Mucosa of descending colon (tissue), 3 donors: ENCODE data around the gene SPDYE2. TPM values are rescaled to one million over a fixed set of nuclear protein-coding genes. Genes with fewer than 3 reads are reported as not detected.
"Not testable (repeated sequence)": the region's sequence is repeated elsewhere in the genome, so short reads cannot be mapped to it uniquely, and the experiment has no call there.

ENCODE experiments used
- ATAC-seq: fragments of 200-7000 bp; cut with Tn5 transposase; one replicate; pipeline ENCODE4 v1.9.1; 2020; ENCODE audit warnings: mild to moderate bottlenecking, moderate library complexity
- DNase-seq, 3 donors: peaks; one replicate each; pipeline ENCODE4 v3.0.0-alpha.2; 2020
- H3K36me3 ChIP-seq: fragments of 200-600 bp; one replicate; pipeline ENCODE4 v1.8.0; 2021; ENCODE audit warnings: low read depth, mild to moderate bottlenecking
- H3K4me1 ChIP-seq: fragments of 200-600 bp; one replicate; pipeline ENCODE4 v1.8.0; 2021; ENCODE audit warnings: low read depth, mild to moderate bottlenecking
- H3K4me3 ChIP-seq: fragments of 200-600 bp; one replicate; pipeline ENCODE4 v1.8.0; 2021; ENCODE audit warnings: mild to moderate bottlenecking
- H3K9me3 ChIP-seq: fragments of 200-600 bp; one replicate; pipeline ENCODE4 v1.8.0; 2021; ENCODE audit warnings: mild to moderate bottlenecking
- intact Hi-C, 2 donors: fragments of 100-400 bp; cut with DNase I in 1 of 2; cut with micrococcal nuclease in 1 of 2; formaldehyde crosslinking; loops; one replicate each; pipeline versions ENCODE4 v1.11.0 to v1.11.1; 2022; cut with DNase I, micrococcal nuclease
- total RNA-seq, 3 donors: library from RNA; stranded (reverse); fragmentation: NEBNext Ultra II Directional in 2 of 3; extraction: Animal tissue kit (Norgen Biotek cat#: 25700) in 2 of 3; gene quantifications; one replicate each; pipeline versions ENCODE4 v1.2.1 to v1.2.4, GENCODE V29; 2021 to 2023
- donor health status: DM: no; HTN: no; CAD: no; lungs with moderate emphysema.
- donor health status: DM: no; HTN: no; CAD: no.
- donor health status: DM: no; HTN: yes; CAD: no.

Gene SPDYE2
- total RNA-seq, 3 donors from 2014 or later = not detected

GRCh38 chr7:102602317-102602716 is 51.3 kb downstream of the SPDYE2 start:
- intact Hi-C loops, H3K9me3 ChIP-seq, H3K36me3 ChIP-seq, ATAC-seq, H3K4me3 ChIP-seq, DNase-seq, H3K4me1 ChIP-seq: not testable (repeated sequence)

- peak; percentile 7 for ATAC-seq
These were observed 53.6 kb downstream of the SPDYE2 start for GRCh38 chr7:102604431-102605145.

GRCh38 chr7:102606848-102607247 is 55.8 kb downstream of the SPDYE2 start:
- H3K36me3 ChIP-seq, intact Hi-C loops, ATAC-seq, H3K9me3 ChIP-seq, DNase-seq, H3K4me3 ChIP-seq, H3K4me1 ChIP-seq: not testable (repeated sequence)

More at GRCh38 chr7:102604431-102605145, 53.6 kb downstream of the SPDYE2 start:
- DNase-seq, intact Hi-C loops, H3K4me3 ChIP-seq, H3K9me3 ChIP-seq, H3K4me1 ChIP-seq, H3K36me3 ChIP-seq: not testable (repeated sequence)

GRCh38 chr7:102609734-102610133 is 58.7 kb downstream of the SPDYE2 start:
- DNase-seq, intact Hi-C loops, H3K4me1 ChIP-seq, H3K9me3 ChIP-seq, H3K36me3 ChIP-seq, H3K4me3 ChIP-seq, ATAC-seq: not testable (repeated sequence)

- H3K9me3 ChIP-seq, H3K4me3 ChIP-seq, H3K4me1 ChIP-seq, intact Hi-C loops, H3K36me3 ChIP-seq, ATAC-seq: not testable (repeated sequence)
- DNase-seq = peak in 2 of 3 donors; percentile 14 to 15
These were observed 59.4 kb downstream of the SPDYE2 start for GRCh38 chr7:102610441-102610840.

- H3K4me1 ChIP-seq, H3K4me3 ChIP-seq, DNase-seq, H3K36me3 ChIP-seq, intact Hi-C loops, H3K9me3 ChIP-seq: not testable (repeated sequence)
- ATAC-seq = peak; percentile 60
These were observed 60.1 kb downstream of the SPDYE2 start for GRCh38 chr7:102611013-102611674.

- peak in 1 of 3 donors; percentile 37 for DNase-seq
- intact Hi-C loops, ATAC-seq, H3K9me3 ChIP-seq, H3K4me1 ChIP-seq, H3K36me3 ChIP-seq, H3K4me3 ChIP-seq: not testable (repeated sequence)
These were observed 60.8 kb downstream of the SPDYE2 start for GRCh38 chr7:102611675-102612325.

Other genes starting within 250 kb of the SPDYE2 start
- gene SPDYE6, start 194.8 kb upstream of the SPDYE2 start, total RNA-seq = not detected
- 10 to 100 TPM; 15.1 to 24.1 (median 18.6) TPM for gene PRKRIP1, start 154.9 kb upstream of the SPDYE2 start, total RNA-seq
- gene ORAI2, start 117.7 kb upstream of the SPDYE2 start, total RNA-seq = 1 to 10 TPM; 2.8 to 9.8 (median 7.5) TPM
- gene ALKBH4, start 86.4 kb upstream of the SPDYE2 start, total RNA-seq = 10 to 100 TPM in 1 of 3 donors, 1 to 10 TPM in 2; 8.4 to 11.1 (median 10.0) TPM
- gene LRWD1, start 86.2 kb upstream of the SPDYE2 start, total RNA-seq = 10 to 100 TPM; 12.7 to 17.6 (median 13.3) TPM
- 10 to 100 TPM; 44.0 to 59.3 (median 45.6) TPM for gene POLR2J, start 72.3 kb upstream of the SPDYE2 start, total RNA-seq
- 10 to 100 TPM in 2 of 3 donors, 1 to 10 TPM in 1; 8.0 to 30.8 (median 12.2) TPM for gene RASA4B, start 33.4 kb upstream of the SPDYE2 start, total RNA-seq
- gene UPK3BL2, start 7.5 kb upstream of the SPDYE2 start, total RNA-seq = 10 to 100 TPM in 2 of 3 donors, 1 to 10 TPM in 1; 9.7 to 23.9 (median 18.7) TPM
- 10 to 100 TPM; 23.7 to 43.7 (median 27.5) TPM for gene POLR2J3, start 21.4 kb downstream of the SPDYE2 start, total RNA-seq
- gene RASA4, start 65.5 kb downstream of the SPDYE2 start, total RNA-seq = 10 to 100 TPM; 18.3 to 68.4 (median 21.5) TPM
- gene UPK3BL1, start 91.6 kb downstream of the SPDYE2 start, total RNA-seq = 10 to 100 TPM; 10.7 to 23.1 (median 12.3) TPM
- not detected for gene SPDYE2B, start 99.1 kb downstream of the SPDYE2 start, total RNA-seq
- 10 to 100 TPM in 1 of 3 donors, 1 to 10 TPM in 2; 6.5 to 14.7 (median 8.8) TPM for gene POLR2J2, start 120.4 kb downstream of the SPDYE2 start, total RNA-seq
- gene FAM185A, start 197.8 kb downstream of the SPDYE2 start, total RNA-seq = 10 to 100 TPM in 2 of 3 donors, 1 to 10 TPM in 1; 8.7 to 12.2 (median 10.4) TPM